ENCODE measurements around the gene SPOCK3. TPM values are rescaled to one million over a fixed set of nuclear protein-coding genes. Genes with fewer than 3 reads are reported as not detected.

SPOCK3 gene
- total and polyA plus RNA-seq, 12 donors, result 0.08 to 0.53 (median 0.37) TPM; not detected in 9

- Histone ChIP-seq H3K27me3 (no peaks in the 10 kb centered on the region), H3K4me3 (no peak overlapping the region), H3K36me3 (no peaks in the 10 kb centered on the region), H3K27ac (no peak overlapping the region), H3K4me1 (peaks cover 0 to 4% (median 0%) of the 10 kb centered on the region in 9 donors), H3K9me3 (peaks cover 0 to 4% (median 0%) of the 10 kb centered on the region in 11 donors)
- TF ChIP-seq, protein P1, sequence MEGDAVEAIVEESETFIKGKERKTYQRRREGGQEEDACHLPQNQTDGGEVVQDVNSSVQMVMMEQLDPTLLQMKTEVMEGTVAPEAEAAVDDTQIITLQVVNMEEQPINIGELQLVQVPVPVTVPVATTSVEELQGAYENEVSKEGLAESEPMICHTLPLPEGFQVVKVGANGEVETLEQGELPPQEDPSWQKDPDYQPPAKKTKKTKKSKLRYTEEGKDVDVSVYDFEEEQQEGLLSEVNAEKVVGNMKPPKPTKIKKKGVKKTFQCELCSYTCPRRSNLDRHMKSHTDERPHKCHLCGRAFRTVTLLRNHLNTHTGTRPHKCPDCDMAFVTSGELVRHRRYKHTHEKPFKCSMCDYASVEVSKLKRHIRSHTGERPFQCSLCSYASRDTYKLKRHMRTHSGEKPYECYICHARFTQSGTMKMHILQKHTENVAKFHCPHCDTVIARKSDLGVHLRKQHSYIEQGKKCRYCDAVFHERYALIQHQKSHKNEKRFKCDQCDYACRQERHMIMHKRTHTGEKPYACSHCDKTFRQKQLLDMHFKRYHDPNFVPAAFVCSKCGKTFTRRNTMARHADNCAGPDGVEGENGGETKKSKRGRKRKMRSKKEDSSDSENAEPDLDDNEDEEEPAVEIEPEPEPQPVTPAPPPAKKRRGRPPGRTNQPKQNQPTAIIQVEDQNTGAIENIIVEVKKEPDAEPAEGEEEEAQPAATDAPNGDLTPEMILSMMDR (IDR thresholded peaks at IDR 0.05), result no peak
- ATAC-seq (no peak), DNase-seq (no peak)
- WGBS, 2 donors, result 90 to 99% methylated on average over 2 of the region's 2 CpGs
- intact Hi-C loops (cut with DNase I), result no loop called here
Observed at GRCh38 chr4:167111092-167111491, 123.2 kb downstream of the SPOCK3 start.

- Histone ChIP-seq H3K27ac (no peak overlapping the region), H3K9me3 (peaks cover 0 to 10% (median 0%) of the 10 kb centered on the region in 11 donors), H3K27me3 (no peaks in the 10 kb centered on the region), H3K4me3 (no peak overlapping the region), H3K4me1 (peaks cover 0 to under 1% (median 0%) of the 10 kb centered on the region in 9 donors), H3K36me3 (no peaks in the 10 kb centered on the region)
- TF ChIP-seq, protein P1 (IDR thresholded peaks at IDR 0.05), result no peak
- intact Hi-C loops (cut with DNase I), result no loop called here
- DNase-seq, result no peak
- no peak for ATAC-seq
- WGBS, 2 donors, result 80 to 86% methylated on average over 3 of the region's 3 CpGs
Observed at GRCh38 chr4:167109859-167110258, 124.4 kb downstream of the SPOCK3 start.

DNA sequence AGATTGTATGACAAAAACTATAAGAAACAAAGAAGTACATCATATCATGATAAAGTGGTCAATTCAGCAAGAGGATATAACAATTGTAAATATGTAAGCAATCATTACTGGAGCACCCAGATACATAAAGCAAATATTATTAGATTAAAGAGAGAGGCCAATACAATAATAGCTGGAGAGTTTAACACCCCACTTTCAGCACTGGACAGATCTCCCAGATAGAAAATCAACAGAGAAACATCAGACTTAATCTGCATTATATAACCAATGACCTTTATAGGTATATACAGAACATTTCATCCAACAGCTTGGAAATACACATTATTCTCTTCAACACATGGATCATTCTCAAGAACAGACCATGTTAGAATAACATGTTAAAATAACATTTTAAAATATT is 128.4 kb downstream of the SPOCK3 start:
- TF ChIP-seq, protein P1 (IDR thresholded peaks at IDR 0.05), result no peak
- Histone ChIP-seq H3K9me3 (peaks cover 0 to 8% (median 0%) of the 10 kb centered on the region in 11 donors), H3K36me3 (no peaks in the 10 kb centered on the region), H3K4me1 (peaks cover 0 to 2% (median 0%) of the 10 kb centered on the region in 9 donors), H3K4me3 (no peak overlapping the region), H3K27ac (no peak overlapping the region), H3K27me3 (no peaks in the 10 kb centered on the region)
- intact Hi-C loops (cut with DNase I), result no loop called here
- no peak for DNase-seq
- ATAC-seq, result no peak

DNA sequence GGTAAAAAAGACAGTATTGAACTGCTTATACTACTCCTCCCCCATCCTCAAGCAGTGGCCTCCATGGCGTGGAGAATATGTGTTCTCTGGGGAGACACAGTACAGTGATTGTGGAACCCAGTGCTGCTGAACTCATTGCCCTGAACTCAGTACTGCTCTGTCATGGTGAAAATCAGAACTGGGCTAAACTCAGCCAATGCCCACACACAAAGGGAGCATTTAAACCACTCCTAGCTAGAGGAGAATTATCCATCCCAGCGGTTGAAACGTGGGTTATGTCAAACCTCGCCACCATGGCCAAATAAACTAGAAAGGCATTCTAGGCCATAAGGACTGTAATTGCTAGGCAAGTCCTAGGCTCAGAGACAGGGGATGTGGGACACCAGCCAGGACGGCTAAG is 131.8 kb downstream of the SPOCK3 start:
- DNase-seq (no peak), ATAC-seq (no peak)
- Histone ChIP-seq H3K27ac (no peak overlapping the region), H3K27me3 (no peaks in the 10 kb centered on the region), H3K4me1 (peaks cover 0 to 13% (median 0%) of the 10 kb centered on the region in 9 donors), H3K4me3 (no peak overlapping the region), H3K36me3 (no peaks in the 10 kb centered on the region), H3K9me3 (peaks cover 0 to 8% (median 0%) of the 10 kb centered on the region in 11 donors)
- 74 to 79% methylated on average over 5 of the region's 5 CpGs for WGBS, 2 donors
- TF ChIP-seq, protein P1 (IDR thresholded peaks at IDR 0.05), result no peak
- intact Hi-C loops (cut with DNase I), result no loop called here
